ENCODE results near the gene PARP12.

Gene PARP12

DNA sequence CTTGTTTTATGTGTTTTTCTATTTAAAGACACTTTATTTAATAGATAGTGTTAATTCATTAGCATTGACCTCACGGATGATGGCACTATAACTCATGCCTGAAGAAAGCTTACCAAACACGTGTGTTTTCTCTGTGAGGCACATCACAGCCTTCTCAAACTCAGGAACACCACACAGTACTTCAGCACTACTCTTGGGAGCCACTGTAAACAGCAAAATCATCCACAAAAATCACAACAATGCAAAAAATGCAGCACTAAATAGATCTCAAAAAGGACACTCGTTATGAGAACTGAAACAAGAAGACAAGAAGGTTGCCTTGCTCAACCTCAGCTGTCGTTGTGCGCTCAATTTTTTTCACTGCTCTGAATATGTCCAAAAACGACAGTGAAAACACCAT is 12.0 kb upstream of the PARP12 start:
- DNase-seq (ENCODE audit: low read depth), result no peak
- no peak for TF ChIP-seq CTCF (IDR thresholded peaks at IDR 0.05; ENCODE audit: control insufficient read depth, insufficient read depth, low read depth, low read length, missing control alignments)
- no peak overlapping the region for H3K4me3 ChIP-seq (ENCODE audit: control insufficient read depth, low read depth, low read length)

DNA sequence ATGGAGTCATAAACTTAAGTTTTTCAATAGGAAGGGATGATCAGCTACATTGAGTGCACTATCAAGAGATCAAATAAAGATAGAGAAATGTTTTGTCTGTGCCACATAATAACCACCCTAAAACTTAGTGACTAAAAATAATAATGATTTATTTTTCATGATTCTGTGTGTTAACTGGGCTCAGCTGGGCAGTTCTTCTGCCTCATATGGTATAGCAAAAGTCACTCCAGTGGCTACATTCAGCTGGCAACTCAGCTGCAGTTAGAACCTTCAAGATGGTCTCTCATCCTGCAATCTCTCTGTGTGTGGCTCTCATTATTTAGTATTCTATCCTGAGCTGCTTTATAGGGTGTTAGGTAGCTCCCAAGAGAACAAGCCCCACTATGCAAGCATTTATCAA is 7.8 kb upstream of the PARP12 start:
- no peak for TF ChIP-seq CTCF (IDR thresholded peaks at IDR 0.05; ENCODE audit: control insufficient read depth, insufficient read depth, low read depth, low read length, missing control alignments)
- no peak overlapping the region for H3K4me3 ChIP-seq (ENCODE audit: control insufficient read depth, low read depth, low read length)
- no peak for DNase-seq (ENCODE audit: low read depth)

GRCh38 chr7:140069298-140069949 is 6.7 kb upstream of the PARP12 start:
- H3K4me3 ChIP-seq (ENCODE audit: control insufficient read depth, low read depth, low read length), result no peak overlapping the region
- no peak for TF ChIP-seq CTCF (IDR thresholded peaks at IDR 0.05; ENCODE audit: control insufficient read depth, insufficient read depth, low read depth, low read length, missing control alignments)
- DNase-seq (ENCODE audit: low read depth), result no peak

DNA sequence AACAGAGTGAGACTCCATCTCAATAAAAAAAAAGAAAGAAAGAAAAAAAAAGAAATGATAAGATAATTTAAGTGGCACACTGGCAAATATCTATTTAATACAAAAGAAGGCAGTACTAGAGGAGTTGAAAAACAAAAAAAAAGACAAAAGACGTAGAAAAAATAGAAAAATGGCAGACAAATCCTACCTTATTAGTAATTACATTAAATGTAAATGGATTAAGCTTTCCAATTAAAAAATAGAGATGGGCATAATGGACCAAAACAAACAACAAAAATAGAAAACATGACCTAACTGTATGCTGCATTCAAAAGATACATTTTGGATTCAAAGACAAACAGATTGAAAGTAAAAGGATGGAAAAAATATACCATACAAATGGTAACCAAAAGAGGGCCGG is 5.3 kb upstream of the PARP12 start:
- no peak for TF ChIP-seq CTCF (IDR thresholded peaks at IDR 0.05; ENCODE audit: control insufficient read depth, insufficient read depth, low read depth, low read length, missing control alignments)
- no peak overlapping the region for H3K4me3 ChIP-seq (ENCODE audit: control insufficient read depth, low read depth, low read length)
- DNase-seq (ENCODE audit: low read depth), result no peak

GRCh38 chr7:140067052-140067451 is 4.3 kb upstream of the PARP12 start:
- TF ChIP-seq CTCF (IDR thresholded peaks at IDR 0.05; ENCODE audit: control insufficient read depth, insufficient read depth, low read depth, low read length, missing control alignments), result no peak
- no peak for DNase-seq (ENCODE audit: low read depth)
- H3K4me3 ChIP-seq (ENCODE audit: control insufficient read depth, low read depth, low read length), result no peak overlapping the region

GRCh38 chr7:140062118-140062527 is 628 bp downstream of the PARP12 start:
- TF ChIP-seq CTCF (IDR thresholded peaks at IDR 0.05; ENCODE audit: control insufficient read depth, insufficient read depth, low read depth, low read length, missing control alignments), result no peak
- DNase-seq (ENCODE audit: low read depth), result no peak
- H3K4me3 ChIP-seq (ENCODE audit: control insufficient read depth, low read depth, low read length), result peak overlapping the region; percentile 46

DNA sequence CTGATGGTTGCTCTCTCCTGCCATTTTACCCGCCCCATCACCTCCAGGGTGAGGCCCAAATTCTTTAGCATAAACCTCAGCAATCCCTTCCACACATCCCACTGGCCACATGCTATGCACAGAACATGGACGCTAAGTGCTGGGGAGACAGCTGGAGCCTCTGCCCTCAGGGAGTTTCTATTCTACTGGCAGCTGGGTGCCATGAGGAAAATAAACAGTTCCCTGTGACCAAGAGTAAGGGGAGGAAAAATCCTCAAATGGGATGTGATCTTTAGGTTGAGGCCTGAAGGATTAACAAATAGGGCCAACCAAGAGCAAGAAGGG is 1.2 kb downstream of the PARP12 start:
- TF ChIP-seq CTCF (IDR thresholded peaks at IDR 0.05; ENCODE audit: control insufficient read depth, insufficient read depth, low read depth, low read length, missing control alignments), result no peak
- H3K4me3 ChIP-seq (ENCODE audit: control insufficient read depth, low read depth, low read length), result no peak overlapping the region
- DNase-seq (ENCODE audit: low read depth), result no peak

All from AG09309 (cell line).